ENCODE data around the gene SNAPIN.

The SNAPIN gene

DNA sequence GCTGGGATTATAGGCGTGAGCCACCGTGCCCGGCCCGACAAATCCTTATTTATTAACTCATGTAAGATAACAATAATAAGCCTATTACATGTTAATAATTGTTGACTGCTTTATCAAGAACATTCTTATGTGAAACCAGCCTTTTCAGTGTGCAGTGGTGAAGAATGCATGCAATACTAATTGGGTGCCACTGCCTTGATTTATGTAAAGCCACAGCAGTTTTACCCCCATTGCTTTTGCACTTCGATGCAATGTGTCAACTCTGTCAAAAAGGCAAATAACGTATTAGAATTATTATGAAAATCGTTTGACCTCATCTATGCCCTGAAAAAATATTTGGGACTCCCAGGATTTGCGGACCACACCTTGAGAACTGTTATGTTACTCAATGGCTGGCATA lies 38.2 kb downstream of the SNAPIN start:
- TF ChIP-seq, protein P1, sequence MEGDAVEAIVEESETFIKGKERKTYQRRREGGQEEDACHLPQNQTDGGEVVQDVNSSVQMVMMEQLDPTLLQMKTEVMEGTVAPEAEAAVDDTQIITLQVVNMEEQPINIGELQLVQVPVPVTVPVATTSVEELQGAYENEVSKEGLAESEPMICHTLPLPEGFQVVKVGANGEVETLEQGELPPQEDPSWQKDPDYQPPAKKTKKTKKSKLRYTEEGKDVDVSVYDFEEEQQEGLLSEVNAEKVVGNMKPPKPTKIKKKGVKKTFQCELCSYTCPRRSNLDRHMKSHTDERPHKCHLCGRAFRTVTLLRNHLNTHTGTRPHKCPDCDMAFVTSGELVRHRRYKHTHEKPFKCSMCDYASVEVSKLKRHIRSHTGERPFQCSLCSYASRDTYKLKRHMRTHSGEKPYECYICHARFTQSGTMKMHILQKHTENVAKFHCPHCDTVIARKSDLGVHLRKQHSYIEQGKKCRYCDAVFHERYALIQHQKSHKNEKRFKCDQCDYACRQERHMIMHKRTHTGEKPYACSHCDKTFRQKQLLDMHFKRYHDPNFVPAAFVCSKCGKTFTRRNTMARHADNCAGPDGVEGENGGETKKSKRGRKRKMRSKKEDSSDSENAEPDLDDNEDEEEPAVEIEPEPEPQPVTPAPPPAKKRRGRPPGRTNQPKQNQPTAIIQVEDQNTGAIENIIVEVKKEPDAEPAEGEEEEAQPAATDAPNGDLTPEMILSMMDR (conservative IDR thresholded peaks at IDR 0.05; ENCODE audit: low read depth, low read length), result no peak
- no peak overlapping the region for H3K4me3 ChIP-seq (ENCODE audit: low read length)
- DNase-seq (ENCODE audit: low read depth), result no peak

DNA sequence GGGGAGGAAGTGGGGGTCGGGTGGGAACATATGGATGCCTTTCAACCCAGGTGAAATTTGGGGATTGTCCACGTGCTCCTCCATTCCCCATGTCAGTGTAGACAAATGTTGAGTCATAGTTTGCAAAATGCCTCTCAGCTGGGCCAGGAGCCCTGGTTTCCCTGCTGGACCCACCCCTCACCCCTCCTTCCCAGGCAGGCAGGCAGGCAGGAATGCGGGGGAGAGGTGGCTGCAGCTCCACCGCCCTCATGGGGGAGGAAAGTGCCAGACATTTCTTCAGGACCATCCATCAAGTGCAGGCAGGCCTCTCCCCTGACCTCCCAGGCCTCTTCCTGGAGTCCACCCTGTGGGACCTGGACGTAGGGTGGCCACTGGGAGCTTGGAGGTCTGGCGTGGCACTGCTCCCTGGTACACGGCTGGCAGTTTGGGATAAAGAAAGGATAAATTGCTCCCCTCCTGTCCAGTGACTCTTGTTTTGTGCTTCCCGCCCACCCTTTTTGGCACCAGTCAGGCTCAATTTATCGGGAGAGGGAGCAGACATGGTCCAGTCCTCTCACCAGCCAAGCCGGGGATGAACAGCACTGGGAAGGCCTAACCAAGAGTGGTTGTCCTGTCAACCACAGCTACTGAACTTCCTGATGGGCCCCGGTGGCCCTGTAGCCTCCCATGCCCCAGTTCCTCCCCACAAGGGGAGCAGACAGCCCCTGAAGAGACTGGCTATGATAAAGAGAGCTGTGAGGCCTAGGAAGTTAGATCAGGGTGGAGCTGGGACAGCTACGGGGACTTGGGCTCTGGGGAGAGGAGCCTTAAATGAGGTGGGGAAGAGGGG lies 38.9 kb downstream of the SNAPIN start:
- DNase-seq (ENCODE audit: low read depth), result no peak
- H3K4me3 ChIP-seq (ENCODE audit: low read length), result no peak overlapping the region
- TF ChIP-seq, protein P1 (conservative IDR thresholded peaks at IDR 0.05; ENCODE audit: low read depth, low read length), result no peak

- no peak for DNase-seq (ENCODE audit: low read depth)
- H3K4me3 ChIP-seq (ENCODE audit: low read length), result no peak overlapping the region
- TF ChIP-seq, protein P1 (conservative IDR thresholded peaks at IDR 0.05; ENCODE audit: low read depth, low read length), result no peak
Observed at GRCh38 chr1:153698020-153698922, 39.8 kb downstream of the SNAPIN start.

GRCh38 chr1:153698923-153699714 lies 40.6 kb downstream of the SNAPIN start:
- TF ChIP-seq, protein P1 (conservative IDR thresholded peaks at IDR 0.05; ENCODE audit: low read depth, low read length), result no peak
- no peak overlapping the region for H3K4me3 ChIP-seq (ENCODE audit: low read length)
- no peak for DNase-seq (ENCODE audit: low read depth)

- TF ChIP-seq, protein P1 (conservative IDR thresholded peaks at IDR 0.05; ENCODE audit: low read depth, low read length), result no peak
- DNase-seq (ENCODE audit: low read depth), result no peak
- no peak overlapping the region for H3K4me3 ChIP-seq (ENCODE audit: low read length)
Observed at GRCh38 chr1:153699768-153700167, 41.3 kb downstream of the SNAPIN start.

- no peak for DNase-seq (ENCODE audit: low read depth)
- TF ChIP-seq, protein P1 (conservative IDR thresholded peaks at IDR 0.05; ENCODE audit: low read depth, low read length), result no peak
- no peak overlapping the region for H3K4me3 ChIP-seq (ENCODE audit: low read length)
Observed at GRCh38 chr1:153705484-153705883, 47.0 kb downstream of the SNAPIN start.
